ENCODE results near the gene TUBB1. TPM values are rescaled to one million over a fixed set of nuclear protein-coding genes. Genes with fewer than 3 reads are reported as not detected.
A peak's percentile ranks its signal among the peaks of the same experiment; 100 is the strongest.

The TUBB1 gene
- total RNA-seq, 3 donors from 2014 or later: not detected

DNA sequence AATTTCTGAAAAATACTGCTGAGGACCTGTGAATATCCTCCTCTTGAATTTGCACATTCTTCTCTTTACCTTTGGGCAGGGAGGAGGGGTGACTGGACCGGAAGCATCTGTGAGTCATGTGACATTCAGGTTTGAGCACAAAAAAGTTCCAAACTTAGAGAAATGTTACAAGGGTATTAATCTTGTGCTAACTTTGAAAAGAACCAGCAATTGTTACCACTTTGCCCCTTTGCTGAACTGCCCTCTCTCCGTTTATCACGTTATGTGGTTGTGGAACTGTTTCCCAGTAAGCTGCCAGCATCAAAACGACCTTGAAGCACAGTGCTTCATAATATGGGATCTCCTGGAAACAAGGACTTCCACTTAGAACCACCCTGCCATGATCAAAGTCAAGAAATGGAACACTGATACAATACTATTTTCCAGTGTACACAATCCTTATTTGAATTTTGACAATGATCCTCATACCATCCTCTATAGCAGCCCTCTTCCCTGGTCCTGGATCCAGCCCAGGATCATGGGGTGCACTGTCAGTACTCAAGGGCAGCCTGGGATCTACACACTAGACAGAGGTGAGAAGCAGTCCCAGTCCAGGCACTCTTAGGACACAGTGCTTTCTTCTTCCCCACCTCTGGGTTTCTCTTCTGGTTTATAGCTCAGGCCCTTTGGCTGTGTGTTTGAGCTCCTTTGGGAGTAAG, 2.3 kb upstream of the TUBB1 start:
- Mint-ChIP-seq H3K9me3 (no peaks in the 10 kb centered on the region), H3K27me3 (ENCODE audit: low read depth) (no peaks in the 10 kb centered on the region), H3K36me3 (ENCODE audit: insufficient read depth) (no peaks in the 10 kb centered on the region), H3K4me3 (no peak overlapping the region), H3K4me1 (ENCODE audit: low read depth) (peaks cover 47% of the 10 kb centered on the region)
- DNase-seq (peak; percentile 27), ATAC-seq (peak; percentile 49 to 70)

GRCh38 chr20:59017493-59018231, 1.6 kb upstream of the TUBB1 start:
- Mint-ChIP-seq H3K4me3 (no peak overlapping the region), H3K36me3 (ENCODE audit: insufficient read depth) (peaks cover 4% of the 10 kb centered on the region), H3K27me3 (ENCODE audit: low read depth) (no peaks in the 10 kb centered on the region), H3K9me3 (no peaks in the 10 kb centered on the region), H3K4me1 (ENCODE audit: low read depth) (peaks cover 46% of the 10 kb centered on the region)
- ATAC-seq: no peak
- DNase-seq: no peak

GRCh38 chr20:59018817-59019216, 412 bp upstream of the TUBB1 start:
- Mint-ChIP-seq H3K27me3 (ENCODE audit: low read depth) (no peaks in the 10 kb centered on the region), H3K36me3 (ENCODE audit: insufficient read depth) (peaks cover 7% of the 10 kb centered on the region), H3K9me3 (no peaks in the 10 kb centered on the region), H3K4me3 (no peak overlapping the region), H3K4me1 (ENCODE audit: low read depth) (peaks cover 37% of the 10 kb centered on the region)
- ATAC-seq: no peak
- no peak for DNase-seq

- no peak for DNase-seq
Observed at GRCh38 chr20:59020938-59021551, 1.8 kb downstream of the TUBB1 start.

GRCh38 chr20:59022754-59023153, 3.5 kb downstream of the TUBB1 start:
- DNase-seq: no peak
- ATAC-seq: no peak
- Mint-ChIP-seq H3K4me1 (ENCODE audit: low read depth) (peaks cover 31% of the 10 kb centered on the region), H3K36me3 (ENCODE audit: insufficient read depth) (peaks cover 35% of the 10 kb centered on the region), H3K4me3 (no peak overlapping the region), H3K9me3 (no peaks in the 10 kb centered on the region), H3K27me3 (ENCODE audit: low read depth) (no peaks in the 10 kb centered on the region)

More at GRCh38 chr20:59020938-59021551, 1.8 kb downstream of the TUBB1 start:
- Mint-ChIP-seq H3K27me3 (ENCODE audit: low read depth) (no peaks in the 10 kb centered on the region), H3K9me3 (no peaks in the 10 kb centered on the region), H3K4me1 (ENCODE audit: low read depth) (peaks cover 30% of the 10 kb centered on the region), H3K36me3 (ENCODE audit: insufficient read depth) (peaks cover 23% of the 10 kb centered on the region), H3K4me3 (no peak overlapping the region)
- ATAC-seq: peak; percentile 29 to 44

DNA sequence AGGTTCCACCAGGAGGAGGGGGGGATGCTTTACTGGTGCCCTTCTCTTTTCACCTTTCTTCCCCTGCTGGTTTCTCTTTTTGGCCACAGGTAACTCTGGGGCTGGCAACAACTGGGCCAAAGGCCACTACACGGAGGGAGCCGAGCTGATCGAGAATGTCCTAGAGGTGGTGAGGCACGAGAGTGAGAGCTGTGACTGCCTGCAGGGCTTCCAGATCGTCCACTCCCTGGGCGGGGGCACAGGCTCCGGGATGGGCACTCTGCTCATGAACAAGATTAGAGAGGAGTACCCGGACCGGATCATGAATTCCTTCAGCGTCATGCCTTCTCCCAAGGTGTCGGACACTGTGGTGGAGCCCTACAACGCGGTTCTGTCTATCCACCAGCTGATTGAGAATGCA, 4.4 kb downstream of the TUBB1 start:
- DNase-seq (no peak), ATAC-seq (no peak)
- Mint-ChIP-seq H3K9me3 (no peaks in the 10 kb centered on the region), H3K4me1 (ENCODE audit: low read depth) (peaks cover 39% of the 10 kb centered on the region), H3K36me3 (ENCODE audit: insufficient read depth) (peaks cover 40% of the 10 kb centered on the region), H3K27me3 (ENCODE audit: low read depth) (no peaks in the 10 kb centered on the region), H3K4me3 (no peak overlapping the region)

DNA sequence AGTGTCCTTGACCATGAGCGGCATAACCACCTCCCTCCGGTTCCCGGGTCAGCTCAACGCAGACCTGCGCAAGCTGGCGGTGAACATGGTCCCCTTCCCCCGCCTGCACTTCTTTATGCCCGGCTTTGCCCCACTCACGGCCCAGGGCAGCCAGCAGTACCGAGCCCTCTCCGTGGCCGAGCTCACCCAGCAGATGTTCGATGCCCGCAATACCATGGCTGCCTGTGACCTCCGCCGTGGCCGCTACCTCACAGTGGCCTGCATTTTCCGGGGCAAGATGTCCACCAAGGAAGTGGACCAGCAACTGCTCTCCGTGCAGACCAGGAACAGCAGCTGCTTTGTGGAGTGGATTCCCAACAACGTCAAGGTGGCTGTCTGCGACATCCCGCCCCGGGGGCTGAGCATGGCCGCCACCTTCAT, 4.9 kb downstream of the TUBB1 start:
- Mint-ChIP-seq H3K9me3 (no peaks in the 10 kb centered on the region), H3K4me1 (ENCODE audit: low read depth) (peaks cover 44% of the 10 kb centered on the region), H3K36me3 (ENCODE audit: insufficient read depth) (peaks cover 45% of the 10 kb centered on the region), H3K4me3 (no peak overlapping the region), H3K27me3 (ENCODE audit: low read depth) (no peaks in the 10 kb centered on the region)
- ATAC-seq: no peak
- no peak for DNase-seq

- no peak overlapping the region for H3K4me3 Mint-ChIP-seq
- no peak for DNase-seq
- no peaks in the 10 kb centered on the region for H3K9me3 Mint-ChIP-seq
- no peaks in the 10 kb centered on the region for H3K27me3 Mint-ChIP-seq (ENCODE audit: low read depth)
- no peak for ATAC-seq
- peaks cover 53% of the 10 kb centered on the region for H3K4me1 Mint-ChIP-seq (ENCODE audit: low read depth)
- H3K36me3 Mint-ChIP-seq (ENCODE audit: insufficient read depth): peaks cover 53% of the 10 kb centered on the region
Observed at GRCh38 chr20:59025086-59025485, 5.9 kb downstream of the TUBB1 start.

DNA sequence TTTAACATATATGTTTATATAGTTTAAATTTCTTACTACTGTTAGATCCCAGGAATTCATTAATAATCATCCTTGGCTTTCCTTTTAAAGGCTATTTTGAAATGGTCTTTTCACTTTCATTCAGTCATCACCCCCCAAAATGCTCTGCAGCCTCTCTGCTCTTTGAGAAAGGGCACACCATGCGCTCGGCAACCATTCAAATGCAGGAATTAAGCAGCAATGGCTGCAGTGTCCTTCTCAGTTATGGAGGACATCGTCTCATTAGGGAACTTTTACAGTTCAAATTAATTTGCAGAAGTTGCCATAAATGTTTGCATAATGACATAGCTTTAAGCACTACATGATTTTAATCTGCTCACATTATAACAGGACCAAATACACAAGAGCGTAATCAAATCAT, 6.3 kb downstream of the TUBB1 start:
- ATAC-seq (no peak), DNase-seq (no peak)
- H3K4me1 Mint-ChIP-seq (ENCODE audit: low read depth): peaks cover 57% of the 10 kb centered on the region
- H3K9me3 Mint-ChIP-seq: no peaks in the 10 kb centered on the region
- no peaks in the 10 kb centered on the region for H3K27me3 Mint-ChIP-seq (ENCODE audit: low read depth)
- no peak overlapping the region for H3K4me3 Mint-ChIP-seq
- H3K36me3 Mint-ChIP-seq (ENCODE audit: insufficient read depth): peaks cover 57% of the 10 kb centered on the region

- H3K4me3 Mint-ChIP-seq: peak overlapping the region; percentile 1
- DNase-seq (no peak), ATAC-seq (no peak)
- peaks cover 62% of the 10 kb centered on the region for H3K36me3 Mint-ChIP-seq (ENCODE audit: insufficient read depth)
- H3K9me3 Mint-ChIP-seq: no peaks in the 10 kb centered on the region
- no peaks in the 10 kb centered on the region for H3K27me3 Mint-ChIP-seq (ENCODE audit: low read depth)
- peaks cover 59% of the 10 kb centered on the region for H3K4me1 Mint-ChIP-seq (ENCODE audit: low read depth)
Observed at GRCh38 chr20:59026904-59027740, 7.9 kb downstream of the TUBB1 start.

GRCh38 chr20:59027741-59028320, 8.6 kb downstream of the TUBB1 start:
- DNase-seq (no peak), ATAC-seq (no peak)
- H3K27me3 Mint-ChIP-seq (ENCODE audit: low read depth): no peaks in the 10 kb centered on the region
- H3K9me3 Mint-ChIP-seq: no peaks in the 10 kb centered on the region
- H3K4me1 Mint-ChIP-seq (ENCODE audit: low read depth): peaks cover 62% of the 10 kb centered on the region
- peaks cover 57% of the 10 kb centered on the region for H3K36me3 Mint-ChIP-seq (ENCODE audit: insufficient read depth)
- H3K4me3 Mint-ChIP-seq: no peak overlapping the region

DNA sequence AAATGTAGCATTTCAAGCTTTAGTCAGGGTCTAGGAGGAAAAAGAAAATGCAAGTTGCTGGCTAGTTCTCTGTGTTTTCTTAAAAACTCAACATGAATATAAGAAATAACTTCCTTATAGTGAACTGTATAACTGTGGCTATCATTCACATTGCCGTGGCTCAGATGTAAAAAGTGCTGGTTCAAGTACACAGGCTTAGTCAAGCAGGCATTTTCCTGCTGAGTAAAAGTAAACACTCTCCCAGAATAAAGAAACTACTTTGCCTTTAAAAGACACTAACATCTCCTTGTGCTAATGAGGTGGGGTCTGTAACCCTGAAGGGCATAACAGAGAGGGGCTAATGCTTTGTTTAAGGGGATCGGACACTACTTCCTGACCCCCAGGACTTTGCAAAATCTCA, 9.6 kb downstream of the TUBB1 start:
- no peak for ATAC-seq
- H3K36me3 Mint-ChIP-seq (ENCODE audit: insufficient read depth): peaks cover 55% of the 10 kb centered on the region
- H3K9me3 Mint-ChIP-seq: no peaks in the 10 kb centered on the region
- peaks cover 68% of the 10 kb centered on the region for H3K4me1 Mint-ChIP-seq (ENCODE audit: low read depth)
- peak overlapping the region; percentile 61 for H3K4me3 Mint-ChIP-seq
- no peaks in the 10 kb centered on the region for H3K27me3 Mint-ChIP-seq (ENCODE audit: low read depth)
- DNase-seq: no peak

DNA sequence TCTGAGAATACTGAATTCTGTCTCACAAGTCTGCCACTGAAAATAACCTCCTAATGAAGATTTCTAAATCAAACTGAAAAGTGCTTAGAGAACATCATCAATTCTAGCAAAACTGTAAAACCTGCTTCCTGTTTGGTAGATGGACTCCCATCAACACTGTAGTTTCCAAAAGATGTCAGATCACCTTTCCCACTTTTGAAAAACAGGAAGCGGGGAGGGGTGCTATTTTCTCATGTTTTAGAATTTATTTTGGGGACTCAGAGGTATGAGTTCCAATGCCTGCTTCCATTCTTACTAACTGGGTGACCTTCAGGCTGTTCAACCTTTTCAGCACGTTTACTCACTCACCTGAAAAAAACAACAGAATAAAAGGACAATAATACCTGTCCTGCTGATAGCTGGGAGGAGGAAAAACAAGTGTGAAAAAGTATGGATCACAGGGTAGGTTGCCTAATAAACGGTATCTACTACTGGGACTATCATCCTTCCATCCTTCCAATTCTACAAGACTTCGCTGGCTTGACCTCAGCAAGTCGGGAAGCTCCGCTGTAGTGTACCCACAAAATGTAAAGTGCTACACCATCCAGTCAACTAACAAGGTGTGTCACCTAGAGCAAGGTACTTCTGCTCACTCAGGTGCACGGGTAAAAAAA, 11.8 kb downstream of the TUBB1 start:
- no peak for ATAC-seq
- no peaks in the 10 kb centered on the region for H3K27me3 Mint-ChIP-seq (ENCODE audit: low read depth)
- no peak for DNase-seq
- peaks cover 53% of the 10 kb centered on the region for H3K36me3 Mint-ChIP-seq (ENCODE audit: insufficient read depth)
- peaks cover 70% of the 10 kb centered on the region for H3K4me1 Mint-ChIP-seq (ENCODE audit: low read depth)
- H3K9me3 Mint-ChIP-seq: no peaks in the 10 kb centered on the region
- peak overlapping the region; percentile 94 for H3K4me3 Mint-ChIP-seq
